SK-N-MC (cell line): ENCODE results near the gene GALM.
"Not testable (repeated sequence)": the region's sequence is repeated elsewhere in the genome, so short reads cannot be mapped to it uniquely, and the experiment has no call there.

ENCODE experiments used
- DNase-seq: peaks from one replicate; pipeline ENCODE4 v3.0.0-alpha.2; 2011; ENCODE audit warnings: low read depth, low spot score
- H3K27ac ChIP-seq: fragments of 200-600 bp; sonication (generic); 2 replicates; pipeline ENCODE4 v1.5.1; 2016; ENCODE audit warnings: mixed run types
- H3K36me3 ChIP-seq: fragments of 200-600 bp; sonication (generic); 2 replicates; pipeline ENCODE4 v1.6.1; 2017; ENCODE audit warnings: antibody characterized with exemption, low read length, mixed read lengths; ENCODE audit not compliant: insufficient read depth
- H3K4me3 ChIP-seq: fragments of 200-600 bp; sonication (generic); 2 replicates; pipeline ENCODE4 v1.5.1; 2016
- H3K9ac ChIP-seq: fragments of 200-600 bp; sonication (generic); 2 replicates; pipeline ENCODE4 v1.8.0; 2017; ENCODE audit warnings: mixed run types, mixed read lengths; ENCODE audit not compliant: insufficient read length
- H3K9me3 ChIP-seq: fragments of 200-600 bp; sonication (generic); 2 replicates; pipeline ENCODE4 v1.6.1; 2017; ENCODE audit warnings: low read depth, mild to moderate bottlenecking, antibody characterized with exemption, low read length, moderate library complexity, mixed read lengths
- EZH2 ChIP-seq: fragments of 200-600 bp; sonication (generic); IDR thresholded peaks from one replicate; pipeline ENCODE4 v1.6.1; 2017; ENCODE audit warnings: antibody characterized with exemption
- FOXP2 ChIP-seq: optimal IDR thresholded peaks from 2 replicates; pipeline ENCODE3; 2011; ENCODE audit warnings: mild to moderate bottlenecking, moderate library complexity; ENCODE audit not compliant: insufficient read depth; ENCODE audit errors: extremely low read length, control extremely low read depth
- POLR2AphosphoS5 ChIP-seq: IDR thresholded peaks from 2 replicates; pipeline ENCODE4 v1.6.1; 2012; ENCODE audit warnings: mild to moderate bottlenecking, low read depth, low read length, borderline replicate concordance

The GALM gene

DNA sequence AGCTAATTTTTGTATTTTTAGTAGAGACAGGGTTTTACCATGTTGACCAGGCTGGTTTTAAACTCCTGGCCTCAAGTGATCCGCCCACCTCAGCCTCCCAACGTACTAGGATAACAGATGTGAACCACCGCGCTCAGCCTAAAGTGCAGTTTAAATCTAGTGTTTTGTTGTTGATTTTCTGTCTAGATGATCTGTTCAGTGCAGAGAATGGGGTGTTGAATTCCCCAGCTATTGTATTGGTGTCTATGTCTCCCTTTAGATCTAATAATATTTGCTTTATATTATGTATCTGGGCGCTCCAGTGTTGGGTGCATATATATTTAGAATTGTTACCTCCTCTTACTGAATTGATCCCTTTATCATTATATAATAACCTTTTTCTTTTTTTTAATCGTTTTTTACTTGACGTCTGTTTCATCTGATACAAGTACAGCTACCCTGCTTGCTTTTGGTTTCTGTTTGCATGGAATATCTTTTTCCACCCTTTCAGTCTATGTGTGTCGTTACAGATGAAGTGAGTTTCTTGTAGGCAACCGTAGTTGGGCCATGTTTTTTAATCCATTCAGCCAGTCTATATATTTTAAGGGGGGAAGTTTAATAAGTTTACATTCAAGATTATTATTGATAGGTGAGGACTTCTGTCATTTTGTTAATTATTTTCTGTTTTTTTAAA, 34.3 kb downstream of the GALM start:
- Histone ChIP-seq H3K27ac (no peak overlapping the region), H3K36me3 (no peaks in the 10 kb centered on the region), H3K9me3 (no peaks in the 10 kb centered on the region), H3K4me3 (no peak overlapping the region), H3K9ac (no peak overlapping the region)
- DNase-seq: no peak
- TF ChIP-seq POLR2AphosphoS5 (no peak), EZH2 (no peak), FOXP2 (no peak)

- Histone ChIP-seq H3K9me3 (no peaks in the 10 kb centered on the region), H3K4me3 (no peak overlapping the region), H3K9ac (no peak overlapping the region), H3K36me3 (no peaks in the 10 kb centered on the region), H3K27ac (no peak overlapping the region)
- no peak for TF ChIP-seq FOXP2
- no peak for TF ChIP-seq EZH2
- TF ChIP-seq POLR2AphosphoS5: no peak
- DNase-seq: no peak
Measured at GRCh38 chr2:38700881-38701458, 35.1 kb downstream of the GALM start.

DNA sequence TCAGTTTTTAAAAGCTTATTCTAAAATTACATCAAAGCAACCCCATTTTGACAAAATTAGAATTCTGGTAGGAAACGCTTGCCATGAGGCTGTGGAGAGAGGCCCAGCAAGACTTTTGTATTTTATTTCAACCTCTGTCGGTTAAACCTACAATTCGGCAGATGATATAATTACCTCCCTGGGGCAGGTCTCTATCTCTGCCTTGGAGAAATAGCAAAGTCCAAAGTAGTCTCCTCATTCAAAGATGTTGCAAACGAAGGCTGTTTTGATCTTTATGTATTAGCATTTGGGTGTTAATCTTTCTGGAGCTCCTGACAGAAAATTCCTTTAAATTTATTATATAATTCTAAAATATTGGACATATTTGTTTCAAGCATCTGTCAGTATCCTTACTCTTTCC, 35.6 kb downstream of the GALM start:
- no peak overlapping the region for H3K9ac ChIP-seq
- no peak overlapping the region for H3K27ac ChIP-seq
- no peaks in the 10 kb centered on the region for H3K9me3 ChIP-seq
- no peak for DNase-seq
- H3K36me3 ChIP-seq: no peaks in the 10 kb centered on the region
- no peak overlapping the region for H3K4me3 ChIP-seq
- no peak for TF ChIP-seq FOXP2

DNA sequence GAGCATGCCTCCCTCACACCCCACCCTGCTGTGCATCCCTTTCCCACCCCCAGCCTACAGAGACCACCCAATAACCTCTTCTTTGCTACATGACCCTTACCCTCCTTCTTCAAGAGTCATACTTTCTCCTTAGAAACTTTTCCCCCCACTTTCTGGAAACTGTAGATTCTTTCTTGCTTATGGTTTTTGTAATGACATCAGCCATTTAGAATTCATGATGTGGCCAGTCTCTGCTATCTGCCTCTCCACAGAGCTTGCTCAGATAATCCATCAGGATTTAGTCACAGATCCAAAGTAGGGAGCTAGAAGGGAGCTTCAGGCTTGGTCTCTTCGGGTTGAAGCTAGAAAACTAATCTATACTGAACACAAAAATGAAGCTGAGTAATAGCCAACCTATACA, 36.5 kb downstream of the GALM start:
- no peak overlapping the region for H3K9ac ChIP-seq
- H3K4me3 ChIP-seq: no peak overlapping the region
- H3K27ac ChIP-seq: no peak overlapping the region
- H3K9me3 ChIP-seq: no peaks in the 10 kb centered on the region
- no peaks in the 10 kb centered on the region for H3K36me3 ChIP-seq
- TF ChIP-seq POLR2AphosphoS5 (no peak), EZH2 (no peak), FOXP2 (no peak)
- no peak for DNase-seq

DNA sequence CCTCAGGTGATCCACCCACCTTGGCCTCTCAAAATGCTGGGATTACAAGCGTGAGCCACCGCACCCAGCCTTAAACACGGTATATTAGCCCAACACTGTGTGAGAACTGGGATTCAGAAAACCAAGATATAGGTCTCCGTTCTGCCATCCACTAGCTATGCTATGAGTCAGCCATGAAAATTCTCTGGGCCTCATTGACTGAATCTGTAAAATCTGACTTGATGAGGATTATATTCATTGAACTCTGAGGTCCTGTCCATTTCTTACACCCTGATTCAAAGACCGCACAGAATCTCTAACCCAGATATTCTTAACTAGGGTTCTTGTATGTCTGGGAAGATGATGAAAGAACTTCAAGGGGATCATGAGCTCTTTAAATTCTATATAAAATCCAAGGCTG, 37.4 kb downstream of the GALM start:
- H3K4me3 ChIP-seq, DNase-seq: not testable (repeated sequence)

GRCh38 chr2:38704664-38705063, 38.8 kb downstream of the GALM start:
- H3K36me3 ChIP-seq: no peaks in the 10 kb centered on the region
- DNase-seq: no peak
- no peaks in the 10 kb centered on the region for H3K9me3 ChIP-seq
- TF ChIP-seq POLR2AphosphoS5: no peak
- TF ChIP-seq FOXP2: no peak
- no peak for TF ChIP-seq EZH2
- no peak overlapping the region for H3K9ac ChIP-seq
- no peak overlapping the region for H3K27ac ChIP-seq
- no peak overlapping the region for H3K4me3 ChIP-seq

More for the DNA sequence above, 37.4 kb downstream of the GALM start:
- H3K27ac ChIP-seq, H3K9ac ChIP-seq, H3K36me3 ChIP-seq, H3K9me3 ChIP-seq: not testable (repeated sequence)

GRCh38 chr2:38706846-38707345, 41.0 kb downstream of the GALM start:
- H3K36me3 ChIP-seq: no peaks in the 10 kb centered on the region
- H3K27ac ChIP-seq: no peak overlapping the region
- no peak for DNase-seq
- H3K4me3 ChIP-seq: no peak overlapping the region
- no peaks in the 10 kb centered on the region for H3K9me3 ChIP-seq
- TF ChIP-seq FOXP2: no peak
- TF ChIP-seq POLR2AphosphoS5: no peak
- TF ChIP-seq EZH2: no peak
- no peak overlapping the region for H3K9ac ChIP-seq

GRCh38 chr2:38708491-38708890, 42.6 kb downstream of the GALM start:
- DNase-seq, H3K9me3 ChIP-seq, H3K9ac ChIP-seq, H3K27ac ChIP-seq, H3K4me3 ChIP-seq, H3K36me3 ChIP-seq: not testable (repeated sequence)

- Histone ChIP-seq H3K36me3 (no peaks in the 10 kb centered on the region), H3K9ac (no peak overlapping the region), H3K27ac (no peak overlapping the region), H3K9me3 (no peaks in the 10 kb centered on the region), H3K4me3 (no peak overlapping the region)
- TF ChIP-seq FOXP2: no peak
- TF ChIP-seq POLR2AphosphoS5: no peak
- no peak for TF ChIP-seq EZH2
- DNase-seq: no peak
Measured at GRCh38 chr2:38708900-38709566, 43.1 kb downstream of the GALM start.
